Adrenal gland (tissue), 12 donors: ENCODE measurements around the gene LAMB1. TPM values are rescaled to one million over a fixed set of nuclear protein-coding genes. Genes with fewer than 3 reads are reported as not detected.
"Not testable (repeated sequence)": the region's sequence is repeated elsewhere in the genome, so short reads cannot be mapped to it uniquely, and the experiment has no call there.

Source experiments
- DNase-seq, 7 donors: peaks; one replicate each; pipeline ENCODE4 v3.0.0-alpha.2; 2019 to 2020
- H3K27ac ChIP-seq, 5 donors: fragments of 200-600 bp; sonication (generic) in 4 of 5; 1 replicate in 3 of 5; 2 replicates in 2 of 5; pipeline versions ENCODE4 v1.5.1 to v1.8.0; 2016 to 2020; ENCODE audit warnings: mild to moderate bottlenecking in 1 of 5
- H3K27me3 ChIP-seq: fragments of 200-600 bp; 2 replicates; pipeline ENCODE4 v1.8.0; 2021
- H3K36me3 ChIP-seq, 2 donors: fragments of 200-600 bp; replicated peaks in 1 of 2; 1 replicate in 1 of 2; 2 replicates in 1 of 2; pipeline versions ENCODE4 v1.5.1 to v1.8.0; 2018 to 2022
- H3K4me1 ChIP-seq, 2 donors: fragments of 200-600 bp; replicated peaks in 1 of 2; 1 replicate in 1 of 2; 2 replicates in 1 of 2; pipeline versions ENCODE4 v1.5.1 to v1.8.0; 2018 to 2021
- H3K4me3 ChIP-seq, 4 donors: fragments of 200-600 bp; sonication (generic) in 3 of 4; one replicate each; pipeline ENCODE4 v1.5.1; 2016 to 2018
- H3K9me3 ChIP-seq, 3 donors: fragments of 200-600 bp; sonication (generic) in 1 of 3; replicated peaks in 1 of 3; 1 replicate in 2 of 3; 2 replicates in 1 of 3; pipeline versions ENCODE4 v1.5.1 to v1.8.0; 2016 to 2021
- POLR2A ChIP-seq, 2 donors: fragments of 450-650 bp; IDR thresholded peaks; one replicate each; pipeline ENCODE4 v1.6.1; 2017; ENCODE audit warnings: antibody characterized with exemption in 2 of 2, mild to moderate bottlenecking in 2 of 2, moderate library complexity in 1 of 2
- WGBS, 4 donors: extraction: QIAGEN DNeasy Blood & Tissue Kit in 2 of 4; methylation state at CpG; one replicate each; pipeline versions ENCODE4 v1.1.5 to v1.1.7; 2013 to 2017; 5-methylcytosine and 5-hydroxymethylcytosine counted together
- intact Hi-C, 2 donors: fragments of 100-400 bp; cut with DNase I; formaldehyde crosslinking; loops; one replicate each; pipeline versions ENCODE4 v1.14.1 to v1.15.0; 2022 to 2023
- polyA plus RNA-seq, 3 donors: library from polyadenylated mRNA; stranded (reverse); fragments of 200-250 nt in 2 of 3; fragments of 350-450 nt in 1 of 3; fragmentation: Illumina TruSeq in 1 of 3; extraction: RNeasy Lipid Tissue Mini Kit (QIAGEN cat#74804) in 1 of 3; gene quantifications; one replicate each; pipeline ENCODE4 v1.2.3, GENCODE V29; 2013 to 2014
- total RNA-seq, 9 donors: library from RNA; depleted of rRNA in 4 of 9; stranded (reverse); fragments of >200 nt in 4 of 9; fragments of 120-200 nt in 1 of 9; fragmentation: NEBNext Ultra II Directional in 1 of 9; extraction: Animal tissue kit (Norgen Biotek cat#: 25700) in 1 of 9; gene quantifications; one replicate each; pipeline versions ENCODE4 v1.1.0 to v1.2.4, GENCODE V29; 2013 to 2023
- TF ChIP-seq, protein P1 (sequence below), 6 experiments: fragments of 450-650 bp in 4 of 6; fragments of 200-600 bp in 2 of 6; sonication (generic) in 1 of 6; IDR thresholded peaks; 1 replicate in 5 of 6; 2 replicates in 1 of 6; pipeline versions ENCODE4 v1.5.1 to v1.8.0; 2016 to 2021; ENCODE audit warnings: antibody characterized with exemption in 6 of 6, mild to moderate bottlenecking in 2 of 6, moderate library complexity in 1 of 6
- donor health status: healthy with polysubstance abuse.
- donor health status: Bipolar disorder and iron deficiency.
- donor health status: DM: yes; HTN: yes; CAD: no.
- donor health status: DM: no; HTN: no; CAD: no.
- donor health status: DM: no; HTN: no; CAD: no.
- donor health status: DM: yes; HTN: yes; CAD: no.

LAMB1 gene
- total and polyA plus RNA-seq, 12 donors: 48.6 to 164 (median 90.2) TPM

DNA sequence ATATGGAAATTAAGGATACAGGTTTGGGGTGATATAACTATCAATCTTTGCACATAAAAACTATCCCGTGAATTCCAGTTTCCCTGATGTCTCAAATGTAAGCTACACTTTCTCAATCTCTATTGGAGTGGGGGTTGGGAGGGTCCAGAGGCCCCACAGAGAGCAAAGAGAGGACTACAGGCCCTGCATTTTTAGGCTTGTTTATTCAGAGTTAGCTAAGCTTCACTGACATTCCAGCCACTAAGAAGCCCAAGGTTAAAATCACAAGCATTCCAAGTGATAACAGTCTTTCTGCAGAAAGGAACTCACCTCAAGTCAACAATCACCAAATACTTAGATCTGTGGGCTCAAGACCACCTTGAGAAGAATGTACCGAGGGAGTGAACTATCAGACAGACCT, 31.6 kb upstream of the LAMB1 start:
- no peak for TF ChIP-seq POLR2A (IDR thresholded peaks at IDR 0.05)
- TF ChIP-seq, protein P1, sequence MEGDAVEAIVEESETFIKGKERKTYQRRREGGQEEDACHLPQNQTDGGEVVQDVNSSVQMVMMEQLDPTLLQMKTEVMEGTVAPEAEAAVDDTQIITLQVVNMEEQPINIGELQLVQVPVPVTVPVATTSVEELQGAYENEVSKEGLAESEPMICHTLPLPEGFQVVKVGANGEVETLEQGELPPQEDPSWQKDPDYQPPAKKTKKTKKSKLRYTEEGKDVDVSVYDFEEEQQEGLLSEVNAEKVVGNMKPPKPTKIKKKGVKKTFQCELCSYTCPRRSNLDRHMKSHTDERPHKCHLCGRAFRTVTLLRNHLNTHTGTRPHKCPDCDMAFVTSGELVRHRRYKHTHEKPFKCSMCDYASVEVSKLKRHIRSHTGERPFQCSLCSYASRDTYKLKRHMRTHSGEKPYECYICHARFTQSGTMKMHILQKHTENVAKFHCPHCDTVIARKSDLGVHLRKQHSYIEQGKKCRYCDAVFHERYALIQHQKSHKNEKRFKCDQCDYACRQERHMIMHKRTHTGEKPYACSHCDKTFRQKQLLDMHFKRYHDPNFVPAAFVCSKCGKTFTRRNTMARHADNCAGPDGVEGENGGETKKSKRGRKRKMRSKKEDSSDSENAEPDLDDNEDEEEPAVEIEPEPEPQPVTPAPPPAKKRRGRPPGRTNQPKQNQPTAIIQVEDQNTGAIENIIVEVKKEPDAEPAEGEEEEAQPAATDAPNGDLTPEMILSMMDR (IDR thresholded peaks at IDR 0.05): no peak
- Histone ChIP-seq H3K36me3 (no peaks in the 10 kb centered on the region), H3K27me3 (no peaks in the 10 kb centered on the region), H3K27ac (no peak overlapping the region), H3K4me3 (no peak overlapping the region), H3K9me3 (no peaks in the 10 kb centered on the region), H3K4me1 (no peaks in the 10 kb centered on the region)
- 57 to 65% (median 64%) methylated on average over 2 of the region's 2 CpGs for WGBS, 4 donors
- no peak for DNase-seq
- intact Hi-C loops: no loop called here

DNA sequence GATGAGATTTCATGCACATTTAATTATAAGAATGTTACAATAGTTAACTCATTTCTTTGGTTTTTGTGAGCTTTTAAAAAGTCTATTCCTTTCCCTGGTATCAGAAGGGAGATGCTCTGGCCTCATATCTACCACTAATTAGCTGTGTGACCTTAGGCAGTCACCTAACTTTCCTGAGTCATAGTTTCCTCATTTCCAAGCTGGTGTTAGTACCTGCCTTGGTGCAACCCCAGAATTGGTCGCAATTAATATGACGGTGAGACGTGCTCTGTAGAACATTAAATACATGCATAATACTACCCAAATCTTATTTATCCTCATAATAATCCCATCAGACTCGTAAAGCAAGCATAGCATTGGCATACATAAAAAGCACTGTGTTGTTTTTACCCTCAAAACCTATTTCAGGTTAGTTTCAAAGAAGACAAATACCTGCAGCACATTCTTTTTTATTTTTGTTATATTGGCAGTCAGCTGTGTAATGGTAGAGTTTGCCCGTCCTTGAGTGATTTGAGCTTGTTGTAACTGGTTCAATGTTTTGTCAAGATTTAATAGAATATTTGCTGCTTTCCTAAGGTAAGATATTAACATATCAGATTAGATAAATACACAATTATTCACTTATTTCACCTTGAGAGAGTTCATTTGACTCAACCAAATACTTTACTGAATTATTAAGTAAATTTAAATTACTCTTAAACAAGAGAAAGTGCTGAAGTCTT, 31.0 kb upstream of the LAMB1 start:
- TF ChIP-seq, protein P1 (IDR thresholded peaks at IDR 0.05): no peak
- no peak for TF ChIP-seq POLR2A (IDR thresholded peaks at IDR 0.05)
- no peaks in the 10 kb centered on the region for H3K27me3 ChIP-seq
- 82 to 87% (median 84%) methylated on average over 5 of the region's 5 CpGs for WGBS, 4 donors
- DNase-seq: no peak
- H3K4me3 ChIP-seq: no peak overlapping the region
- intact Hi-C loops: no loop called here
- H3K9me3 ChIP-seq: no peaks in the 10 kb centered on the region
- no peaks in the 10 kb centered on the region for H3K36me3 ChIP-seq
- H3K4me1 ChIP-seq: no peaks in the 10 kb centered on the region
- H3K27ac ChIP-seq: no peak overlapping the region

DNA sequence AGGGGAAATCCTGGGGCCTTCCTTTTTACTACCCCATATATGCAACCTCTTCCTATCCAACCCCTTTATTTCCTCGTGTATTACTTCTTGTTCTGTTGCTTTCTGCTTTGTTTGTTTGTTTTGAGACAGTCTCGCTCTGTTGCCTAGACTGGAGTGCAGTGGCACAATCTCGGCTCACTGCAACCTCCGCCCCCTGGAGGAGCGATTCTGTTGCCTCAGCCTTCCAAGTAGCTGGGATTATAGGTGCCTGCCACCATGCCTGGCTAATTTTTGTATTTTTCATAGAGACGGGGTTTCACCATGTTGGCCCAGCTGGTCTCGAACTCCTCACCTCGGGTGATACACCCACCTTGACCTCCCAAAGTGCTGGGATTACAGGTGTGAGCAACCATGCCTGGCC, 30.3 kb upstream of the LAMB1 start:
- H3K4me3 ChIP-seq, H3K27me3 ChIP-seq, H3K36me3 ChIP-seq, DNase-seq, intact Hi-C loops, H3K27ac ChIP-seq, H3K9me3 ChIP-seq, H3K4me1 ChIP-seq: not testable (repeated sequence)
- WGBS, 4 donors: 87 to 92% (median 90%) methylated on average over 8 of the region's 8 CpGs

DNA sequence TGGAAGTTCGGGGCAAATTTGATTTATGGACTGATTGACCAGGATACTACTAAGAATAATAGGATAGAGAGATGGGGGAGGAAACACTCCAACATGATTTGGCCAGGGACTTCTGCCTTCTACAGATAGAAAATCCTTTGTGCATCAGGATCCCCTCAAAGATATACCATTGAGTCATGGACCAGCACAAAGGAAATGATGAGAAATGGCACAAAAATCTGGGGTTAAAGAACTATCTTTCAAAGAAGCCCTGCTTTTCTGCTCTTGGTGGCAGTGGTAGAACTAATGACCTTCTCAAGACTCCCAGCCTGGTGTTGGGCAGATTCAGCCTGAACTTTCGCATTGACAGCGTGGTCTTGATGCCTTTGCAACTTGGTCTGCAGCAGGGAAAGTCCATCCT, 27.6 kb upstream of the LAMB1 start:
- 89 to 95% (median 93%) methylated on average over 3 of the region's 3 CpGs for WGBS, 4 donors
- no peaks in the 10 kb centered on the region for H3K4me1 ChIP-seq
- TF ChIP-seq, protein P1 (IDR thresholded peaks at IDR 0.05): no peak
- TF ChIP-seq POLR2A (IDR thresholded peaks at IDR 0.05): no peak
- no peaks in the 10 kb centered on the region for H3K36me3 ChIP-seq
- no peaks in the 10 kb centered on the region for H3K9me3 ChIP-seq
- H3K4me3 ChIP-seq: no peak overlapping the region
- H3K27ac ChIP-seq: no peak overlapping the region
- no peak for DNase-seq
- intact Hi-C loops: no loop called here
- no peaks in the 10 kb centered on the region for H3K27me3 ChIP-seq

DNA sequence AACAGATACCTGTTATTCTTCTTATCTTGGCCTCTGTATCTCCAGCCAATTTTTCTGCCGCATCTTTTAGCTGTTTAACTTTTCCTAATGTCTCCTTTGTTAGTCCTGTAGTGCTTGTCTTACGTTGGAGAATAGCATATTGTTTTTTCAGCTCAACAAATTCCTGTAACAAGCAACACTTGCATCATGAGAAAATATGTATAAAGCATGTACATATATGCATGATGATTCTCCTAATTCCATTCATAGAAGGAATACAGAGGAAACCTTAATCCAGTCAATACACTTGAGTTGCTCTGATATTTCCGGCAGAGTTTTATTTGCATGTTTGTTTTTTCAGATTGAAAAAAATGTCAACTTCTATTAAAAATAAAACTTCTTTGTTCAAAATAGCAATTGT, 26.1 kb upstream of the LAMB1 start:
- Histone ChIP-seq H3K36me3 (no peaks in the 10 kb centered on the region), H3K4me3 (no peak overlapping the region), H3K9me3 (no peaks in the 10 kb centered on the region), H3K27me3 (no peaks in the 10 kb centered on the region), H3K4me1 (no peaks in the 10 kb centered on the region), H3K27ac (no peak overlapping the region)
- intact Hi-C loops: no loop called here
- TF ChIP-seq, protein P1 (IDR thresholded peaks at IDR 0.05): no peak
- no peak for TF ChIP-seq POLR2A (IDR thresholded peaks at IDR 0.05)
- no peak for DNase-seq
- 86 to 96% (median 93%) methylated on average over 3 of the region's 3 CpGs for WGBS, 4 donors
